H1 (cell line): ENCODE results near the gene ITLN1. TPM values are rescaled to one million over a fixed set of nuclear protein-coding genes. Genes with fewer than 3 reads are reported as not detected.

ENCODE experiments used
- CTCF ChIA-PET: fragments of 300-600 bp; sonication (Branson Sonifier 250); formaldehyde crosslinking; loops from one replicate; lab custom pipeline; 2021; ENCODE audit not compliant: partially characterized antibody; lab: Charles Lee
- POLR2A ChIA-PET: fragments of 300-600 bp; sonication (Branson Sonifier 250); formaldehyde crosslinking; loops from one replicate; lab custom pipeline; 2021; ENCODE audit warnings: inconsistent platforms; ENCODE audit not compliant: partially characterized antibody; lab: Charles Lee
- DNase-seq, 2 experiments: peaks; one replicate each; pipeline versions ENCODE4 v3.0.0 to v3.0.0-alpha.2; 2010 to 2022; ENCODE audit warnings: low spot score in 2 of 2, low read depth in 1 of 2, mixed read lengths in 1 of 2
- FAIRE-seq: peaks from 2 replicates; lab custom pipeline; 2011; peaks lifted over from hg19 to GRCh38; lab: Jason Lieb, UNC
- H2AFZ ChIP-seq: 2 replicates; pipeline ENCODE4 v1.8.1; 2012; ENCODE audit warnings: low read length, inconsistent platforms
- H2AK5ac ChIP-seq: 2 replicates; pipeline ENCODE4 v1.6.1; 2013; ENCODE audit warnings: low read depth, low read length
- H2BK120ac ChIP-seq: replicated peaks from 2 replicates; pipeline ENCODE3; 2013; ENCODE audit warnings: low read depth, low read length, inconsistent platforms
- H2BK12ac ChIP-seq: 2 replicates; pipeline ENCODE4 v1.6.1; 2013; ENCODE audit warnings: low read depth, low read length
- H2BK15ac ChIP-seq: 2 replicates; pipeline ENCODE4 v1.6.1; 2013; ENCODE audit warnings: low read length
- H2BK20ac ChIP-seq: 2 replicates; pipeline ENCODE4 v1.6.1; 2013; ENCODE audit warnings: low read length
- H2BK5ac ChIP-seq: 2 replicates; pipeline ENCODE4 v1.6.1; 2013; ENCODE audit warnings: low read depth, low read length
- H3K14ac ChIP-seq: 2 replicates; pipeline ENCODE4 v1.6.1; 2013; ENCODE audit warnings: inconsistent platforms; ENCODE audit not compliant: insufficient read length
- H3K18ac ChIP-seq: 2 replicates; pipeline ENCODE4 v1.6.1; 2013; ENCODE audit warnings: low read length; ENCODE audit errors: extremely low read depth
- H3K23ac ChIP-seq: 2 replicates; pipeline ENCODE4 v1.6.1; 2013; ENCODE audit warnings: inconsistent platforms; ENCODE audit not compliant: insufficient read length
- H3K23me2 ChIP-seq: 2 replicates; pipeline ENCODE4 v1.6.1; 2013; ENCODE audit warnings: low read depth, low read length
- H3K27ac ChIP-seq: 2 replicates; pipeline ENCODE4 v1.6.1; 2011; ENCODE audit warnings: low read depth, low read length, inconsistent platforms
- H3K27me3 ChIP-seq, 4 experiments: replicated peaks in 1 of 4; 1 replicate in 1 of 4; 2 replicates in 3 of 4; pipeline versions ENCODE4 v1.6.1 to v1.8.1; 2011 to 2013; ENCODE audit warnings: low read length in 3 of 4, mild to moderate bottlenecking in 3 of 4, inconsistent platforms in 2 of 4, mixed read lengths in 2 of 4, moderate library complexity in 1 of 4; ENCODE audit not compliant: control insufficient read depth in 3 of 4, insufficient read depth in 3 of 4; ENCODE audit errors: extremely low read depth in 1 of 4
- H3K36me3 ChIP-seq, 4 experiments: 2 replicates each; pipeline versions ENCODE4 v1.6.1 to v1.8.1; 2011 to 2013; ENCODE audit warnings: mild to moderate bottlenecking in 4 of 4, low read length in 3 of 4, moderate library complexity in 2 of 4, control low read depth in 1 of 4, inconsistent platforms in 1 of 4; ENCODE audit not compliant: insufficient read depth in 4 of 4, control insufficient read depth in 2 of 4
- H3K4ac ChIP-seq: replicated peaks from 2 replicates; pipeline ENCODE3; 2013; ENCODE audit warnings: low read length, low read depth, mixed read lengths, inconsistent platforms; ENCODE audit not compliant: insufficient read length
- H3K4me1 ChIP-seq, 4 experiments: replicated peaks in 1 of 4; 1 replicate in 1 of 4; 2 replicates in 3 of 4; pipeline versions ENCODE4 v1.6.1 to v1.8.1; 2011 to 2013; ENCODE audit warnings: low read length in 3 of 4, inconsistent platforms in 2 of 4, mixed read lengths in 1 of 4; ENCODE audit not compliant: insufficient read depth in 4 of 4, control insufficient read depth in 3 of 4
- H3K4me2 ChIP-seq, 2 experiments: 2 replicates each; pipeline versions ENCODE4 v1.6.1 to v1.8.1; 2011 to 2013; ENCODE audit warnings: low read depth in 2 of 2, low read length in 2 of 2, control low read depth in 1 of 2, inconsistent platforms in 1 of 2, mild to moderate bottlenecking in 1 of 2; ENCODE audit not compliant: insufficient read depth in 1 of 2
- H3K4me3 ChIP-seq, 4 experiments: fragments of 200-600, 300-600 bp in 1 of 4; sonication (generic), shearing (Covaris generic), sonication (Bioruptor Twin) in 1 of 4; 2 replicates each; pipeline versions ENCODE4 v1.5.1 to v1.8.1; 2011 to 2016; ENCODE audit warnings: low read length in 4 of 4, low read depth in 3 of 4, control low read depth in 2 of 4, inconsistent platforms in 2 of 4, mild to moderate bottlenecking in 2 of 4, mixed read lengths in 1 of 4, moderate library complexity in 1 of 4; ENCODE audit not compliant: insufficient read depth in 2 of 4; ENCODE audit errors: extremely low read depth in 1 of 4
- H3K56ac ChIP-seq: replicated peaks from 2 replicates; pipeline ENCODE3; 2013; ENCODE audit warnings: low read depth, mild to moderate bottlenecking, mixed read lengths, low read length, inconsistent platforms; ENCODE audit not compliant: insufficient read length
- H3K79me1 ChIP-seq: 2 replicates; pipeline ENCODE4 v1.6.1; 2013; ENCODE audit warnings: low read depth, low read length, control low read depth
- H3K79me2 ChIP-seq, 2 experiments: 2 replicates each; pipeline versions ENCODE4 v1.6.1 to v1.8.1; 2012 to 2013; ENCODE audit warnings: low read length in 2 of 2, mild to moderate bottlenecking in 2 of 2, inconsistent platforms in 1 of 2; ENCODE audit not compliant: insufficient read depth in 2 of 2, control insufficient read depth in 1 of 2
- H3K9ac ChIP-seq, 4 experiments: replicated peaks in 1 of 4; 1 replicate in 1 of 4; 2 replicates in 3 of 4; pipeline versions ENCODE4 v1.6.1 to v1.8.1; 2011 to 2013; ENCODE audit warnings: low read depth in 3 of 4, low read length in 3 of 4, control low read depth in 2 of 4, mild to moderate bottlenecking in 2 of 4, moderate library complexity in 2 of 4, inconsistent platforms in 1 of 4; ENCODE audit errors: extremely low read depth in 1 of 4
- H3K9me3 ChIP-seq, 2 experiments: 2 replicates each; pipeline versions ENCODE4 v1.6.1 to v1.8.1; 2012 to 2013; ENCODE audit warnings: mild to moderate bottlenecking in 2 of 2, moderate library complexity in 2 of 2, control low read depth in 1 of 2, inconsistent platforms in 1 of 2, low read depth in 1 of 2, low read length in 1 of 2, mixed read lengths in 1 of 2; ENCODE audit not compliant: insufficient read depth in 2 of 2
- H4K20me1 ChIP-seq, 2 experiments: replicated peaks in 1 of 2; 2 replicates each; pipeline versions ENCODE3 to v1.8.1; 2011 to 2013; ENCODE audit warnings: inconsistent platforms in 2 of 2, low read length in 2 of 2, mild to moderate bottlenecking in 1 of 2; ENCODE audit not compliant: insufficient read depth in 2 of 2, control insufficient read depth in 1 of 2
- H4K5ac ChIP-seq: 2 replicates; pipeline ENCODE4 v1.6.1; 2013; ENCODE audit warnings: low read length, low read depth, mixed read lengths, inconsistent platforms; ENCODE audit not compliant: insufficient read length
- H4K8ac ChIP-seq: 2 replicates; pipeline ENCODE4 v1.8.0; 2013; ENCODE audit warnings: mild to moderate bottlenecking, moderate library complexity, low read length, inconsistent platforms; ENCODE audit not compliant: insufficient read depth; ENCODE audit errors: extremely low read depth
- H4K91ac ChIP-seq: replicated peaks from 2 replicates; pipeline ENCODE3; 2013; ENCODE audit warnings: low read length, mixed read lengths, inconsistent platforms; ENCODE audit not compliant: insufficient read length
- CHD1 ChIP-seq: IDR thresholded peaks from 2 replicates; pipeline ENCODE4 v1.6.1; 2012; ENCODE audit warnings: low read depth, low read length, improper control_type of control experiment
- CTBP2 ChIP-seq: IDR thresholded peaks from 2 replicates; pipeline ENCODE4 v1.7.0; 2011; ENCODE audit warnings: borderline replicate concordance, mild to moderate bottlenecking, moderate library complexity, mixed read lengths, low read length; ENCODE audit not compliant: insufficient read depth, insufficient read length
- MAFK ChIP-seq: IDR thresholded peaks from 2 replicates; pipeline ENCODE4 v1.6.1; 2012; ENCODE audit warnings: low read depth, mild to moderate bottlenecking, improper control_type of control experiment, low read length
- TEAD4 ChIP-seq: IDR thresholded peaks from 2 replicates; pipeline ENCODE4 v1.6.1; 2012; ENCODE audit warnings: low read depth, low read length, inconsistent platforms, mixed read lengths
- polyA plus RNA-seq, 7 experiments: library from polyadenylated mRNA; depleted of rRNA in 3 of 7; stranded (reverse) in 5 of 7; unstranded in 2 of 7; fragments of >200 nt in 5 of 7; fragments of 200-250 nt in 2 of 7; gene quantifications; 1 replicate in 5 of 7; 2 replicates in 1 of 7; 4 replicates in 1 of 7; pipeline versions ENCODE4 v1.2.1 to v1.2.3, GENCODE V29; 2011 to 2013; ENCODE audit warnings: missing spikeins in 2 of 7, mixed read lengths in 2 of 7
- total RNA-seq: library from RNA; stranded (reverse); fragmentation: NEBNext Ultra II Directional; extraction: Animal tissue kit (Norgen Biotek cat#: 25700); gene quantifications from 2 replicates; pipeline ENCODE4 v1.2.1, GENCODE V29; 2021

ITLN1 gene
- total and polyA plus RNA-seq, 2 of the 8 experiments (the other 6 are each of a cell fraction or from before 2014, with no cell fraction given), result not detected

DNA sequence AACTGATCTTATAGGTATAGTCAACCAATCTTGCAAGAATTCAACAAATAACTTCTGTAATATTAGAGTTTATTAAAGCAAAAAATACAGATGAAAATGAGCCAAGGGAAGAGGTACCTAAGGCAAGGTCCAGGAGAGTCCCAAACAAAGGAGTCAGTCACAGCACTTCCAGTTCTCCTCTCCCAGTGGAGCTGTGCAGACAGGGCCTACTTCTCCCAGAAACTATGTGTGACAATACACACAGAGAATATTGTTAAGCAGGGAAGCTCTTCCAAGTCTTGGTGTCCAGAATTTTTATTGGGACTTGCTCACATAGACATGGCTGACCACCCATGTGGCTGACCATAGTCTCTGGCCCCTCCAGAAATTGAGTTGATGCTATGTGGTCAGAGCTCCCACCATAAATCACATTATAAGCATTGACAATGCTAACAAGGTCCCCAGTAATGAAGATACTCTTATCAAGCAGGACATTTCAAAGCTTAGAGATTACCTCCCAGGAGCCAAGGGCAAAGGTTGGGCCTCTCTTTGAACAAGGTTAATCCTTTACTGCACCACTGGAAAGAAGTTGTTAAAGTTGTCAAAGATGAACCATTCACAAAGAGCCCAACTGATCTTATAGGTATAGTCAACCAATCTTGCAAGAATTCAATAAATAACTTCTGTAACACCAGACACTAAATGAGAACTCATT lies 18.8 kb downstream of the ITLN1 start:
- Histone ChIP-seq H3K79me1 (no peaks in the 10 kb centered on the region), H3K14ac (no peak overlapping the region), H3K23me2 (no peaks in the 10 kb centered on the region), H2BK12ac (no peak overlapping the region), H3K23ac (no peak overlapping the region), H2BK20ac (no peak overlapping the region), H3K18ac (no peak overlapping the region), H4K5ac (no peak overlapping the region), H2BK5ac (no peak overlapping the region), H3K9me3 (no peaks in the 10 kb centered on the region), H2BK120ac (no peak overlapping the region), H3K4me2 (no peak overlapping the region), H2AFZ (no peak overlapping the region), H3K79me2 (no peaks in the 10 kb centered on the region), H3K4ac (no peak overlapping the region), H4K20me1 (no peaks in the 10 kb centered on the region), H2AK5ac (no peak overlapping the region), H3K36me3 (no peaks in the 10 kb centered on the region), H3K4me1 (peaks cover 0 to 3% (median 0%) of the 10 kb centered on the region in 4 experiments; a peak in 1 of 7 replicates), H2BK15ac (no peak overlapping the region), H3K27me3 (no peaks in the 10 kb centered on the region), H3K56ac (no peak overlapping the region), H3K27ac (no peak overlapping the region), H3K9ac (no peak overlapping the region), H4K8ac (no peak overlapping the region), H3K4me3 (no peak overlapping the region), H4K91ac (no peak overlapping the region)
- DNase-seq (no peak), FAIRE-seq (no peak)
- TF ChIP-seq CHD1, result no peak
- TF ChIP-seq MAFK, result no peak
- TF ChIP-seq TEAD4, result no peak
- TF ChIP-seq CTBP2, result no peak
- ChIA-PET CTCF (interaction anchor here (0.9 to 5.5 kb wide), 8 partner anchors 11 to 124 kb away, joined by 3 to 35 read pairs (median 4); no protein-coding TSS in a partner anchor), POLR2A (no interaction called here)
